ENCODE results near the gene MGA.
"Not testable (repeated sequence)": the region's sequence is repeated elsewhere in the genome, so short reads cannot be mapped to it uniquely, and the experiment has no call there.

The MGA gene

GRCh38 chr15:41727143-41727542, 66.9 kb downstream of the MGA start:
- DNase-seq: no peak

- DNase-seq: not testable (repeated sequence)
These were observed 67.9 kb downstream of the MGA start for GRCh38 chr15:41728061-41728460.

GRCh38 chr15:41730543-41730942, 70.3 kb downstream of the MGA start:
- no peak for DNase-seq

GRCh38 chr15:41732483-41732882, 72.3 kb downstream of the MGA start:
- no peak for DNase-seq

- no peak for DNase-seq
These were observed 73.9 kb downstream of the MGA start for GRCh38 chr15:41734079-41734478.

GRCh38 chr15:41735046-41735445, 74.8 kb downstream of the MGA start:
- DNase-seq: no peak

- not testable (repeated sequence) for DNase-seq
These were observed 75.3 kb downstream of the MGA start for GRCh38 chr15:41735492-41735891.

- DNase-seq: no peak
These were observed 86.6 kb downstream of the MGA start for GRCh38 chr15:41746802-41747201.

GRCh38 chr15:41756198-41756597, 96.0 kb downstream of the MGA start:
- no peak for DNase-seq

GRCh38 chr15:41772720-41773331, 112.6 kb downstream of the MGA start:
- DNase-seq: peak; percentile 16

- no peak for DNase-seq
These were observed 113.1 kb downstream of the MGA start for GRCh38 chr15:41773332-41773728.

- DNase-seq: no peak
These were observed 113.5 kb downstream of the MGA start for GRCh38 chr15:41773729-41774061.

GRCh38 chr15:41774062-41774881, 114.1 kb downstream of the MGA start, which contains the start of gene MAPKBP1:
TSS of gene MAPKBP1 (plus strand) at chr15:41774484. CDS start at chr15:41775276, 792 bp downstream.
- DNase-seq: peak; percentile 83

- no peak for DNase-seq
These were observed 114.7 kb downstream of the MGA start for GRCh38 chr15:41774882-41775417.

GRCh38 chr15:41775651-41776050, 115.4 kb downstream of the MGA start:
- no peak for DNase-seq

- no peak for DNase-seq
These were observed 117.3 kb downstream of the MGA start for GRCh38 chr15:41777421-41777973.

GRCh38 chr15:41778521-41778920, 118.3 kb downstream of the MGA start:
- no peak for DNase-seq

- DNase-seq: no peak
These were observed 119.5 kb downstream of the MGA start for GRCh38 chr15:41779662-41780157.

GRCh38 chr15:41780266-41780665, 120.1 kb downstream of the MGA start:
- DNase-seq: no peak

GRCh38 chr15:41780727-41781126, 120.5 kb downstream of the MGA start:
- DNase-seq: no peak

GRCh38 chr15:41782371-41783282, 122.4 kb downstream of the MGA start:
- no peak for DNase-seq

- no peak for DNase-seq
These were observed 123.1 kb downstream of the MGA start for GRCh38 chr15:41783296-41783695.

- DNase-seq: no peak
These were observed 128.1 kb downstream of the MGA start for GRCh38 chr15:41788262-41788661.

Data from NCI-H2029 (cell line).